HG03039 (cell line): ENCODE data around the gene ZNF20.
"Not testable (repeated sequence)": the region's sequence is repeated elsewhere in the genome, so short reads cannot be mapped to it uniquely, and the experiment has no call there.

ENCODE experiments used
- ATAC-seq: cut with Tn5 transposase; IDR thresholded peaks from one replicate; pipeline ENCODE4 v1.9.1; 2021; ENCODE audit warnings: mild to moderate bottlenecking, moderate library complexity; ENCODE audit not compliant: unreplicated experiment

The ZNF20 gene

DNA sequence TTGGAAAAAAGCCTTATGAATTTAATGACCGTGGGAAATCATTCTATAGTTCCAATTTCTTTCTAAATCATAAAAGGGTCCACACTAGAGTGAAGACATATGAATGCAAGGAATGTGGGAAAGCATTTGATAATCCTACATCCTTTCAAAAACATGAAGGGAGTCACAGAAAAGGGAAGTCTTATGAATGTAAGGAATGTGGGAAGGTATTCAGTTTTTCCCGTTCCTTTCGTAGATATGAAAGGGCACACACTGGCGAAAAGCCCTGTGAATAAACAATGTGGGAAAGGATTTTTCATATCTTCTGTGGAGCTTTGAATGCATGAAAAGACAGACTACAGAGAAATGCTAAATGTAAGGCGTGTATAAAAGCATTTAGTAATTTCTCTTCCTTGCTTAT lies 27.0 kb downstream of the ZNF20 start:
- no peak for ATAC-seq

DNA sequence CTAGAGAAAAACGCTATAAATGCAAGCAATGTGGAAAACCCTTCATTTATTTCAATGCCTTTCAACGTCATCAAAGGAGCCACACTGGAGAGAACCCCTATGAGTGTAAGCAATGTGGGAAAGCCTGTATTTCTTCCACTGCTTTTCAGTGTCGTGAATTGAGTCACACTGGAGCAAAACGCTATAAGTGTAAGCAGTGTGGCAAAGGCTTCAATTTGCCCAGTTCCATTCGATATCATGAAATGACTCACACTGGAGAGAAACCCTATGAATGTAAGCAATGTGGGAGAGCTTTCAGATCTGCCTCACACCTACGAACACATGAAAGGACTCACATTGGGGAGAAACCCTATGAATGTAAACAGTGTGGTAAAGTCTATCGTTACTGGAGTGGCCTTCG lies 27.4 kb downstream of the ZNF20 start:
- no peak for ATAC-seq

DNA sequence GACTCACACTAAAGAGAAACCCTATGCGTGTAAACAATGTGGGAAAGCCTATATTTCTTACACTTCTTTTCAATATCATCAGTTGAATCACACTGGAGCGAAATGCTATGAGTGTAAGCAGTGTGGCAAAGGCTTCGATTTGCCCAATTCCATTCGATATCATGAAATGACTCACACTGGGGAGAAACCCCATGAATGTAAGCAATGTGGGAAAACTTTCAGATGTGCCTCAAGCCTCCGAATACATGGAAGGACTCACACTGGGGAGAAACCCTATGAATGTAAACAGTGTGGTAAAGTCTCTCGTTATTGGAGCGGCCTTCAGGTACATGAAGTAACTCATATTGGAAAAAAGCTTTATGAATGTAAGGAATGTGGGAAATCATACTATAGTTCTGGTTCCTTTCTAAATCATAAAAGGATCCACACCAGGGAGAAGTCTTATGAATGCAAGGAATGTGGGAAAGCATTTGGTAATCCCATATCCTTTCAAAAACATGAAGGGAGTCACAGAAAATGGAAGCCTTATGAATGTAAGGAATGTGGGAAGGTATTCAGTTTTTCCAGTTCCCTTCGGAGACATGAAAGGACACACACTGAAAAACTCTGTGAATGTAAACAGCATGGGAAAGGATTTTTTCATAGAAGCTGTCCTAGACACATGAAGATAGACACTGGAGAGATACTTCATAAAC lies 28.1 kb downstream of the ZNF20 start:
- no peak for ATAC-seq

DNA sequence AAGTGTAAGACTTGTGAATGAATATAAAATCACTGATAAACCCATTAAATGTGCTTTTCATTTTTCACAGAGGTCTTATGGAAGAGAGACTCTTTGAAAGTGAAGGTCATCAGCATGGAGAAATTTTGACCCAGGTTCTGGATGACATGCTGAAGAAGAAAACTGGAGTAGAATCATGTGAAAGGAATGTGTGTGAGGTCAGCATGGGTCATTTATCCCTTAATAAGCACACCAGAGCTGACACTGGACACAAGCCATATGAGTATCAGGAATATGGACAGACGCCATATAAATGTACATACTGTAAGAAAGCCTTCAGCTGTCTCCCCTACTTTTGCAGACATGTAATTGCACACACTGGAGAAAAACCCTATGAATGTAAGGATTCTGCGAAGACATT lies 29.0 kb downstream of the ZNF20 start:
- no peak for ATAC-seq

DNA sequence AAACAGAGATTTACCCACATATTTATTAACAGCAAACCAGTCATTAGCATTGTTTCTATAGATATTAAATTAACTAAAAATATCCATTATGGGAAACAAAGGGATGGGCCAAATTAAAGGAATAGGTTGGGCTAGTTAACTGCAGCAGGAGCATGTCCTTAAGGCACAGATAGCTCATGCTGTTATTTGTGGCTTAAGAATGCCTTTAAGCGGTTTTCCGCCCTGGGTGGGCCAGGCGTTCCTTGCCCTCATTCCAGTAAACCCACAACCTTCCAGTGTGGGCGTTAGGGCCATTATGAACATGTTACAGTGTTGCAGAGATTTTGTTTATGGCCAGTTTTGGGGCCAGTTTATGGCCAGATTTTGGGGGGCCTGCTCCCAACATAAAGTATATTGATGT lies 36.2 kb downstream of the ZNF20 start:
- not testable (repeated sequence) for ATAC-seq

DNA sequence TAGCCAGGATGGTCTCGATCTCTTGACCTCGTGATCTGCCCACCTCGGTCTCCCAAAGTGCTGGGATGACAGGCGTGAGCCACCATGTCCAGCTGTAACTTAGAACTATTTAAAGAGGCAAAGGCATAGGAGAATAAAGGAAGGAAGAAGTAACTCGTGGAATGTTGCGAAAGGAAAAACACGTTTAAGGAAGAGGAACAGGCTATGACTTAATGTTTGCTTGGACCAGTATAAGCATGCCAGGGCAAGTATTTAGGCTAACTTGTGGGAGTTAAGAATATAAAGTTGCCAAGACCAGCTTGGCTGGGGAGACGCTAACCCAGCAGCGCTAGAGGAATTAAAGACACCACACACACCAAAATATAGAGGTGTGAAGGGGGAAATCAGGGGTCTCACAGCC lies 42.1 kb downstream of the ZNF20 start:
- no peak for ATAC-seq

DNA sequence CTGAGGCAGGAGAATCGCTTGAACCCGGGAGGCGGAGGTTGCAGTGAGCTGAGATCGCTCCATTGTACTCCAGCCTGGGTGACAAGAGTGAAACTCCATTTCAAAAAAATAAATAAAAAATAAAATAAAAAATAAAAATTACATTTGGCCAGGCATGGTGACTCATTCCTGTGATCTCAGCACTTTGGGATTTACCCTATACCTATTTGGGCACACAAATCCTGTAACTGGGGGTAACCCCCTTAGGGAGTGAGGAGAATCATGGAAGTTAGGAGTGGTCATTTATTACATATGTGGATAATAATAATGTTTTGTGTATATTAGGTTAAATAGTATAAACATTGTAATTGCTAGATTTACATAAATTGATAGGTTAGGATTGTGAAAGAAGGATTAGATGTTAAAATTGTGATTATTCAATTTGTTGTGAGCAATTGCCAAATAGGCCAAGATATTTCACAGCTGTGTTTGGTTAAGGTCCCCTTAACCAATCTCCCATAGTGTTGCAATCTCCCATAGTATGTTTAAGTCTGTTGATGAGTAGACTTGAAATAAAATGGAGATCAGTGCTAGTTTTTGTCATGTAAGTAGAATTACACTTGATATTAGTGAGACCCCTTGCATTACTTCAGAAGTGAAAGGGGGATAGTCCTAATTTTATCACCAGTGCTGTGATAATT lies 44.9 kb downstream of the ZNF20 start:
- ATAC-seq: no peak

DNA sequence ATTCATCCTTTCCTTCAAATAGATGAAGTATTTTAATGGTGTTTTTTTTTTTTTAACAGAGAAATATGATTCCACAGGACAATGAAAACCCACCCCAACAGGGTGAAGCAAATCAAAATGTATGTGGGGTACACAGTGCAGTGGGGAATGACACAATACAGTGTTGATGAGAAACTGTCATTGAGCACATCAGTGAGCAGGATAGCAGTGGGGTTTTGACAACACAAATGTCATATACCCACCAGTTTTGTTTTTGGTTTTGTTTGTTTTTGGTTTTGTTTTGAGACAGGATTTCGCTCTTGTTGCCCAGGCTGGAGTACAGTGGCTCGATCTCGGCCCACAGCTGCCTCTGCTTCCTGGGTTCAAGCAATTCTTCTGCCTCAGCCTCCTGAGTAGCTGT lies 46.4 kb downstream of the ZNF20 start:
- no peak for ATAC-seq

DNA sequence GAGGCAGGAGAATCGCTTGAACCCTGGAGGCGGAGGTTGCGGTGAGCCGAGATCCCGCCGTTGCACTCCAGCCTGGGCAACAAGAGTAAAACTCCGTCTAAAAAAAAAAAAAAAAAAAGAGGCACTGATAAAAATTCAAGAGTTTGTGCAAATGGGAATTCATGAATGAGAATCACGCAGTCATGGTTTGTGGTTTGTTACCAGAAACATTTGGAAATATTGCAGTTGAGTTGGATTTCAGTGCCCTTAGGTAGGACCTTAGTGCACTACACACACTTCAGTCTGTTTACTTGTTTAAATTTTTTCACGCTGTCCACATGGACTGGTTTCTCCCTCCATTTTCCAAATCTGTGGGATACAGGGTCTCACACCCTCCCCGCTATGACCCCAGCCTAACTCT lies 47.2 kb downstream of the ZNF20 start:
- ATAC-seq: no peak

DNA sequence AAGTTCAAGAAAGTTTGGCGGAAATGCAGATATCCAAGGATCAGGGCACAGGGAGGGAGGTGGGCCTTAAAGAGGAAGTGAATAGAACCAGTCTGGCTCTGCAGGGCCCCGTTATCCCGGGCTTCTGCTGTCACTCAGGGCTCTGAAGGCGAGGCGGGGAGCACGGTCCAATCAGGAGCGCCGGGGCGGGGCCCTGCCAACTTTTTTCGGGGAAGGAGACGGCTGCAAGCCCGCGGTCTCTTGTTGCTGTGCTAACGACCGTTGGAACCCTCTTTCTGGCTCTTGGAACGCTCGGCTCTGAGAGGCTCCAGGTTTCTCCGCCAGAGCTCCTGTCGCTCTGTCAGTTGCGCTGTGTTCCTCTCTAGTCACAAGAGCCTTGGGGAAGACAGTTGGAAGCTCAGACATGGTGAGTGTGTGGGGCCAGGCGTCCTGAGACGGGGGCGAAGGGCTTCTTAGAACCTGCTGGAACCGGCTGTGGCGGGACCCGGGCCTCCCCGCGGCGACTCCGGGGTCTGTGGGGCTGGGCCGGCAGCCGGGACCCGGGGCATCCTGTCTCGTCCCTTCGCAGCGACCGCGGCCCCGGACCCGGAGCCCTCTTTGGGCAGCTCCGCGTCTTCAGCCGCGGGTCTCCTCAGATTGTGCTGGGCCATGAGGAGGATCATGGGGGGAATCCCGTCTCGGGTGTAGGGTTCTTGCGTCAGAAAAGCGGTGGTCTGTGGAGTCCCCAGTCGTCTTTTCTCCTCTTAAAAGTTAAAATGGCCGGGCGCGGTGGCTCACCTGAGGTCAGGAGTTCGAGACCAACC lies 47.9 kb downstream of the ZNF20 start:
- no peak for ATAC-seq

DNA sequence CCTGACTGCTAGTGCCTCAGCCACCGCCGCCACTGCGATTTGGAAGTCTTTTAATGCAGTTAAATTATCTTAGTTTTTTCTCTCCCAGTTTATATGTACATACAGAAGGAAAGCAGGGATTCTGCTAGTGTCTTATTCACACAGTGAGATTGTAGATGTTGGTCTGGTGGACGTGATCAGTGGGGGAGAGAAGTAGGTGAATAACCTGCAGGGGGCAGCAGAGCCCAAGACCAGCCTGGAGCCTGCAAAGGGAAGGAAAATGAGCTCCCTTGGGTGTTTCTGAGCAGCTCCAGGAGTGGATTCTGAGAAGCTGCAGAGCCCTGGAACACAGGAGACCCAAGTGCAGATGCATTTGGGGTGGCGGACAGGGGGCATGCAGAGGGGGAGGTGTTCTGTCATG lies 49.3 kb downstream of the ZNF20 start:
- no peak for ATAC-seq

DNA sequence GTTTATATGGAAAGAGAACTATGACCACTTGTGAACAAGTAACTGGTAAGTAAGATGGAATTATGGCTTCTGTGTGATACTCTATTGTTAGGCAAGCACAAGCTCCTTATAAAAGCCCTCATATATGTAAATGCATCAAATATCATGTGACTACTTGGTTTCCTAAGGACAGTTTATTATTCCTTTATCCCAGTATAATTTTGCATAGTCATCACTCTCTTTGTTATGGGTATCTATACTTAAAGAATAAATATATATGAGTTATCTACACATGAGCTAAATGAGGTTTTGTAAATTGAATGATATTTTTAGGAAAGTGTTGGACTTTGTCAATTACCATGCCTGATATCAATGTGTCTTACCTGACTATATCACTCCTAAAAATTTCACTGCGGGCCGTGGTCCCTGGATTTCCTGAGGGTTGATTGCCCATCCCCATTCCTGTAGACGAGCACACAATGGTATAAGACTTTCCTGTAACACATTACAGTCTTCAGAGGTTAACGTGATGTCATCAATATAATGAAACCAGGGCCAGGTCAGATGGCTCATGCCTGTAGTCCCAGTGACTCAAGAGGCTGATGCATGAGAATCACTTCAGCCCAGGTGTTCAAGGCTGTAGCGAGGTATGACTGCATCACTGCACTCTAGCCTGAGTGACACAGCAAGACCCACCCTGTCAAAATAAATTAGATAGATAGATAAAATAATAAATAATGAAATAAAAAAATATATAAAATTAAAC lies 54.9 kb downstream of the ZNF20 start:
- no peak for ATAC-seq

DNA sequence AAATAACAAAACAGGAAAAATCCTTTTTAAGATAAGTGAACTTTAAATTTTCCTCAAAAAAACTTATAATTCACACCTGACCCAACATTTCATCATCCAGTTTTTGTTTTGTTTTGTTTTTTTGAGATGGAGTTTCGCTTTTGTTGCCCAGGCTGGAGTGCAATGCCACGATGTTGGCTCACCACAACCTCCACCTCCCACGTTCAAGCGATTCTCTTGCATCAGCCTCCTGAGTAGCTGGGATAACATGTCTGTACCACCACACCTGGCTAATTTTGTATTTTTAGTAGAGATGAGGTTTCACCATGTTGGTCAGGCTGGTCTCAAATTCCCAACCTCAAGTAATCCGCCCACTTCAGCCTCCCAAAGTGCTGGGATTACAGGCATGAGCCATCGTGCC lies 56.8 kb downstream of the ZNF20 start:
- ATAC-seq: not testable (repeated sequence)
